Ascending aorta (tissue), 2 donors: ENCODE measurements around the gene EPHX1. TPM values are rescaled to one million over a fixed set of nuclear protein-coding genes. Genes with fewer than 3 reads are reported as not detected.

Experiments used
- DNase-seq, 2 donors: peaks; one replicate each; pipeline ENCODE4 v3.0.0-alpha.2; 2019; ENCODE audit warnings: low spot score in 2 of 2
- H3K27ac ChIP-seq, 2 donors: fragments of 200-600 bp; sonication (generic); one replicate each; pipeline ENCODE4 v1.5.1; 2016 to 2017; ENCODE audit warnings: mild to moderate bottlenecking in 1 of 2
- H3K27me3 ChIP-seq: fragments of 200-600 bp; sonication (generic); one replicate; pipeline ENCODE4 v1.5.1; 2017
- H3K36me3 ChIP-seq, 2 donors: fragments of 200-600 bp; sonication (generic); one replicate each; pipeline ENCODE4 v1.5.1; 2016
- H3K4me1 ChIP-seq, 2 donors: fragments of 200-600 bp; sonication (generic); one replicate each; pipeline ENCODE4 v1.5.1; 2016 to 2017; ENCODE audit warnings: mild to moderate bottlenecking in 1 of 2
- H3K4me3 ChIP-seq, 2 donors: fragments of 200-600 bp; sonication (generic); one replicate each; pipeline ENCODE4 v1.5.1; 2016 to 2017; ENCODE audit warnings: mild to moderate bottlenecking in 1 of 2
- H3K9me3 ChIP-seq, 2 donors: fragments of 200-600 bp; sonication (generic); one replicate each; pipeline ENCODE4 v1.5.1; 2016
- intact Hi-C: fragments of 100-400 bp; cut with DNase I; formaldehyde crosslinking; loops from one replicate; pipeline ENCODE4 v1.15.1; 2023
- total RNA-seq: library from RNA; depleted of rRNA; stranded (reverse); fragments of >200 nt; gene quantifications from one replicate; pipeline ENCODE4 v1.1.0, GENCODE V29; 2016
- TF ChIP-seq, protein P1 (sequence below), 3 experiments: fragments of 200-600 bp in 2 of 3; fragments of 450-650 bp in 1 of 3; sonication (generic) in 2 of 3; IDR thresholded peaks; one replicate each; pipeline ENCODE4 v1.5.1; 2016 to 2019; ENCODE audit warnings: antibody characterized with exemption in 3 of 3, mild to moderate bottlenecking in 1 of 3, moderate library complexity in 1 of 3

Gene EPHX1
- total RNA-seq, 1 donor from 2014 or later, result 127 TPM

DNA sequence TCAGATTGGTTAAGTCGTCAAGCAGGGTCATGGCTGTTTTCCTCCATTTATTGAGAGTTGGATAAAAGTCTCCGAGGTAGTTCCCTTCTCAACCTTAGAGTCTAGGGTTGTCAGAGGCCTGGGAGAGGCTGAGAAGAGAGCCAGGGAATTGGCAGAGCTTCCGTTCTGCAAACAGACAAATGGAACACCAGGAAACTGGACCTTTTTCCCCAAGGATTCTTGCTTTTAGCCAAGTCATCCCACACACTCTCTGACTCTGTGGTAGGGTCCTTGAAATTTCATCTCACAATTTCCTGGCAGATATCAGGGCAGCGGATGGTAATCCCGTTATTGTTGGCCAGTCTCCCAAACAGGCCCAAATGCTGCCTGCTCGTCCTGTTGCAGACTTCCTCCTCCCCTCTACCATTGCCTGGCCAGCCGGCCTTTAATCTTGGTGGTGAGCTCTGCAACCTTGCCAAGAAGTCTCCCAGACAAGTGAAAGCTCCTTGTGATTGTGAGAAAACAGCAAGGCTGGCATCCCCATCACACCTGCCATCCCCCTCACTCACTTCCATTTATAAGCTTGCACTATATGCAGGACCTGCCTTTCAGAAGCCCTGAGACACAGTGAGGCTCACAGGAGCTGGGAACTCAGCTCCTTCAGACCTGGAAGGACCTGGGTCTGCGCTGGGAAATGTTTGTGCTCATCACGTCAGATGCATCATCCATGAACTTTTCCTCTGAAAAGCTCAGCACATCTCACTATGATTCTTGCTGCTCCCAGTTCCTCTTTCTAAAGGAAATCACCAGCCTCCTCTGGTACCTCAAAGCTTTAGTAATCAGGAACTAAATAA lies 46.0 kb upstream of the EPHX1 start:
- DNase-seq, result peak in 1 of 2 donors; percentile 78
- intact Hi-C loops, result loop anchor here (2.0 kb wide), 2 partner anchors 17 to 27 kb away; no protein-coding TSS in a partner anchor
- peaks cover 15 to 42% of the 10 kb centered on the region in 2 donors for H3K4me1 ChIP-seq

DNA sequence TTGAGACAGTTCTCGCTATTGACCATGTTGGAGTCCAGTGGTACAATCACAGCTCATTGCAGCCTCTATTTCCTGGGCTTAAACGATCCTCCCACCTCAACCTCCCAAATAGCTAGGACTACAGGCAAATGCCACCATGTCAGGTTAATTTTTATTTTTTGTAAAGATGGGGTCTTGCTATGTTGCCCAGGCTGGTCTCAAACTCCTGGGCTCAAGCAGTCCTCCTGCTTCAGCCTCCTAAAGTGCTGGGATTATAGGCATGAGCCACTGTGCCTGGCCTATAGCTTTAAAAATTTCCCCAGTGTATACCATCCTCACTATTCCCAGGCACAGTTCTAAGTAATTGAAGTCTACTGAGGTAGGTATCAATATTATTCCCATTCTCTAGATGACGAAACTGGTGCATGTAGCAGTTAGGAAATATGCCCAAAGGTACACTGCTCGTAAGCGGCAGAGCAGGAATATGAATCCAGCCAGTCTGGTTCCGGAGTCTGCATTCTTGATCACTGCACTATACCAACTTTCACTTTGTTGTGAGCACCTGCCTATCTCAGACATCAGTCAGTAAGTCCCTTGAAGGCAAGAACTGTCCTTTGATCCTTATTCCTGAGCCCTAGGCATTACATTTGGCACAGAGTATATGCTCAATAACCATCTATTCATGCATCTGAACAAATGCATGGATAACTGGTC lies 43.8 kb upstream of the EPHX1 start:
- TF ChIP-seq, protein P1, sequence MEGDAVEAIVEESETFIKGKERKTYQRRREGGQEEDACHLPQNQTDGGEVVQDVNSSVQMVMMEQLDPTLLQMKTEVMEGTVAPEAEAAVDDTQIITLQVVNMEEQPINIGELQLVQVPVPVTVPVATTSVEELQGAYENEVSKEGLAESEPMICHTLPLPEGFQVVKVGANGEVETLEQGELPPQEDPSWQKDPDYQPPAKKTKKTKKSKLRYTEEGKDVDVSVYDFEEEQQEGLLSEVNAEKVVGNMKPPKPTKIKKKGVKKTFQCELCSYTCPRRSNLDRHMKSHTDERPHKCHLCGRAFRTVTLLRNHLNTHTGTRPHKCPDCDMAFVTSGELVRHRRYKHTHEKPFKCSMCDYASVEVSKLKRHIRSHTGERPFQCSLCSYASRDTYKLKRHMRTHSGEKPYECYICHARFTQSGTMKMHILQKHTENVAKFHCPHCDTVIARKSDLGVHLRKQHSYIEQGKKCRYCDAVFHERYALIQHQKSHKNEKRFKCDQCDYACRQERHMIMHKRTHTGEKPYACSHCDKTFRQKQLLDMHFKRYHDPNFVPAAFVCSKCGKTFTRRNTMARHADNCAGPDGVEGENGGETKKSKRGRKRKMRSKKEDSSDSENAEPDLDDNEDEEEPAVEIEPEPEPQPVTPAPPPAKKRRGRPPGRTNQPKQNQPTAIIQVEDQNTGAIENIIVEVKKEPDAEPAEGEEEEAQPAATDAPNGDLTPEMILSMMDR (IDR thresholded peaks at IDR 0.05), result no peak
- intact Hi-C loops, result loop anchor here (2.0 kb wide), 1 partner anchor 65 kb away; no protein-coding TSS in a partner anchor
- Histone ChIP-seq H3K9me3 (no peaks in the 10 kb centered on the region), H3K27ac (peak overlapping the region; percentile 80 to 86), H3K4me1 (peaks cover 15 to 42% of the 10 kb centered on the region in 2 donors), H3K36me3 (no peaks in the 10 kb centered on the region), H3K4me3 (no peak overlapping the region), H3K27me3 (no peaks in the 10 kb centered on the region)
- DNase-seq, result peak in 1 of 2 donors; percentile 39

More for the DNA sequence above, 46.0 kb upstream of the EPHX1 start:
- peak overlapping the region in 1 of 2 donors; percentile 25 for H3K4me3 ChIP-seq
- H3K36me3 ChIP-seq, result no peaks in the 10 kb centered on the region
- TF ChIP-seq, protein P1 (IDR thresholded peaks at IDR 0.05), result no peak
- no peaks in the 10 kb centered on the region for H3K27me3 ChIP-seq
- H3K9me3 ChIP-seq, result no peaks in the 10 kb centered on the region
- H3K27ac ChIP-seq, result peak overlapping the region; percentile 72 to 74

DNA sequence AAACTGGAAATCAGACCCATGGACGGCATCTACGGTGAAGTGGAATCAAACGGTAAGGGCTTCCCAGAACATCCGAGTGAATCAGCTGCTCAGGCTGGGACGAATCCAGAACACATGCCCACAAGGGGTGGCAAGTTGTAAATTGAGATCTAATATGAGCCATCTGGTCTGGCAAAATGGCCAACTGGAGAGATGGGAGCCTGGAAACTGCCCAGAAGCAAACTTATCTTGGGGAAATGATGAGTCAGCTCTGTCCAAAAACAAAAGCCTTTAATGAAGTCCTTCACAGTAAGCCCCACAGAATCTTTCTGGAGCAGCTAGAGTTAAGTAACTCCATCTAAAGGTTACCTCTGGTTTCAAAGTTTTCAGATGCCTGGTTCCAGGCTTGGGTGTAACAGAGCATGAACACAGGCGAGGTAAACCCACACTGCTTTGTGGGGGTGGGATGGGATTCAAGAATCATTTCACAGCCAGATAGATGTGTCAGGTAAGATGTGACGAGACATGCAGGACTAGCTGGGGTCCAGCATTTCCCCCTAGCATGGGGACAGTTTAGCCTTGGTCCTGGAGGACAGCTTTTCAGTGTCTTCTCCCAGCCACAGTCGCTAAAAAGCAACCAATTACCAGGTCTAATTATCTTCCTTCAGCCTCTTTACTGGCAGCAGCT lies 42.8 kb upstream of the EPHX1 start:
- Histone ChIP-seq H3K9me3 (no peaks in the 10 kb centered on the region), H3K27me3 (no peaks in the 10 kb centered on the region), H3K4me1 (peaks cover 15 to 47% of the 10 kb centered on the region in 2 donors), H3K27ac (peak overlapping the region; percentile 80 to 86), H3K4me3 (no peak overlapping the region), H3K36me3 (no peaks in the 10 kb centered on the region)
- peak in 1 of 2 donors; percentile 86 for DNase-seq
- intact Hi-C loops, result loop anchor here (2.0 kb wide), 1 partner anchor 66 kb away; no protein-coding TSS in a partner anchor
- TF ChIP-seq, protein P1 (IDR thresholded peaks at IDR 0.05), result no peak

DNA sequence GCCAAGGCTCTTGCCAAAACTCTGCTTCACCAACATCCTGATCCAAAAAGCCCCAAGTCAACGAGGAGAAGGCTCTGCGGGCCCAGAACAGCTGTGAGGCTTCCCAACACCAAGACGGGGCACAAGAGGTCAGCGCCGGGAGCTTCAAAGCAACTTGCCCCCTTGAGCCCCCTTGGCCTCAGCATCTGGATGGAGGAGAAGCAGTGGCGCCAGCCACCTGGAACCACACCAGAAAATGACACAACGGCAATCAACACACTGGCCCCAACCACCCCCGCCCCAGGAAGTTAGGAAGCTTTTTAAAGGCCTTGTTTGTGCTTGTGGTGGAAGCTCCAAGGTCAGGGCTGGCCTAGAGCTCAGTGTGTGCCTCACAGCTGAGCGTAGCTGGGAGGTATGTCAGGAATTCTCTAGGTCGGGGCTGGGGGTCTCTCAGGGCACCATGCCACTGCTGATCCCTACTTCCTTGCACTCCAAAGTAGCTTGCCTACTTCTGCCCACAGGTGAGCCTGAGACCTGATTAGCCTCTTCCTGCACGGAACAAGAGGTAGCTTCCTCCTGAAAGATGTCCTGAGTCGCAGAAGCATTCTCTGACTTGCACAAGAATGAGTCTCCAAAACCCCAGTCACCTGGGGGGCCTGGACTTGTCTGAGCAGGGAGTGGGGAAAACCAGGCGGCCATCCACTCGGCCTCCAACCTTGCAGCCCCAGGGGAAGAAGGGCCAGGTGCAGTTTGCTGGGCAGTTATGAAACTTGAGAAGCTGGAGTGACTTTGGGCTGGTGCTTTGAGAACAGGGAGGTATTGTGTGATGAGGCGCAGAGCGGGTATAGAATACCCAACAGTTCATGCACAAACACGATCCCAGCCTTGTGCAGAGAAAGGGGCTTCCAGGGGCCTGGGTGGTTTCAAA lies 42.0 kb upstream of the EPHX1 start:
- TF ChIP-seq, protein P1 (IDR thresholded peaks at IDR 0.05), result no peak
- Histone ChIP-seq H3K9me3 (no peaks in the 10 kb centered on the region), H3K27ac (peak overlapping the region; percentile 80 to 86), H3K36me3 (no peaks in the 10 kb centered on the region), H3K27me3 (no peaks in the 10 kb centered on the region), H3K4me3 (no peak overlapping the region), H3K4me1 (peaks cover 9 to 44% of the 10 kb centered on the region in 2 donors)
- DNase-seq, result peak in 1 of 2 donors; percentile 83
- intact Hi-C loops, result loop anchor here (2.0 kb wide), 1 partner anchor 67 kb away; no protein-coding TSS in a partner anchor
